GM12874 (cell line): ENCODE data around the gene GLS.

Experiments
- CTCF ChIP-seq: IDR thresholded peaks from 2 replicates; pipeline ENCODE4 v1.5.1; 2011; ENCODE audit warnings: low read depth, mild to moderate bottlenecking, control low read depth, low read length, moderate library complexity; ENCODE audit not compliant: insufficient read depth

Gene GLS

GRCh38 chr2:190838492-190838910 is 42.1 kb upstream of the GLS start:
- TF ChIP-seq CTCF, result no peak

- TF ChIP-seq CTCF, result no peak
These were observed 40.0 kb upstream of the GLS start for GRCh38 chr2:190840569-190841172.

- TF ChIP-seq CTCF, result no peak
These were observed 38.7 kb upstream of the GLS start for GRCh38 chr2:190841707-190842505.

GRCh38 chr2:190842606-190843104 is 38.0 kb upstream of the GLS start:
- TF ChIP-seq CTCF, result no peak

GRCh38 chr2:190843890-190844699 is 36.5 kb upstream of the GLS start:
- TF ChIP-seq CTCF, result no peak

- TF ChIP-seq CTCF, result no peak
These were observed 35.8 kb upstream of the GLS start for GRCh38 chr2:190844700-190845401.

DNA sequence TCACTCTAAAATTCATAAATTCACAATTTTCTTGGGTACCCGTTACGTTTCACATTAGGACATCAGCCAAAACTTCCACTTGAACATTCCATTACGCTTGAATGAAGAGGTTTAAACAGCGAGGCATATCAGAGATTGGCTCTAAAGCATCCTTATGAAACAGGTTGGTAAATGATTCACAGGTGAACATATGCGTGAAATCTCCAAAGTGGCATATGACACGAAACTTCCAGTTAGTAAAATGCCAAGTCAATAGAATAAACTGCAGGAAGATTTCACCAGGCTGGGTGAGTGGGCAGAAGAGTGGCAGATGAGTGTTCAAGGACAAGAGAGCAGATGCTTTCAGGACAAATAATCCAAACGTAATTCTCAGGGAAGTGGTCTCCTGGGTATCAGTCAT is 33.9 kb upstream of the GLS start:
- no peak for TF ChIP-seq CTCF
